PC-3 (cell line): ENCODE measurements around the gene ADAD1. TPM values are rescaled to one million over a fixed set of nuclear protein-coding genes. Genes with fewer than 3 reads are reported as not detected.

Experiments used
- ATAC-seq: fragments of 200-7000 bp; cut with Tn5 transposase; 2 replicates; pipeline ENCODE4 v1.9.1; 2020; ENCODE audit warnings: mild to moderate bottlenecking, moderate library complexity
- BruUV-seq: library from RNA; stranded (reverse); fragments of 400-500 nt; replicated peaks from 2 replicates; lab custom pipeline; 2021; lab: Mats Ljungman, UMichigan
- CTCF ChIA-PET: fragments of 300-600 bp; sonication (Branson Sonifier 250); formaldehyde crosslinking; loops from one replicate; lab custom pipeline; 2022; ENCODE audit warnings: antibody characterized with exemption; lab: Charles Lee
- POLR2A ChIA-PET: fragments of 300-600 bp; sonication (Branson Sonifier 250); formaldehyde crosslinking; loops from one replicate; lab custom pipeline; 2022; ENCODE audit warnings: antibody characterized with exemption; ENCODE audit not compliant: unreplicated experiment; lab: Charles Lee
- DNase-seq: peaks from one replicate; pipeline ENCODE4 v3.0.0-alpha.2; 2015
- H2AFZ ChIP-seq: fragments of 300-600 bp; sonication (generic); 2 replicates; pipeline ENCODE4 v1.6.0; 2016; ENCODE audit warnings: antibody characterized with exemption, low read length
- H3F3A ChIP-seq: fragments of 300-600 bp; sonication (generic); one replicate; pipeline ENCODE4 v1.6.0; 2017; ENCODE audit warnings: antibody characterized with exemption, low read length, control low read depth, mild to moderate bottlenecking; ENCODE audit not compliant: unreplicated experiment
- H3K27ac ChIP-seq: fragments of 300-600 bp; sonication (generic); 2 replicates; pipeline ENCODE4 v1.5.1; 2016; ENCODE audit warnings: mild to moderate bottlenecking, low read length
- H3K27me3 ChIP-seq: fragments of 300-600 bp; sonication (generic); 2 replicates; pipeline ENCODE4 v1.6.1; 2016; ENCODE audit warnings: low read length, mixed read lengths
- H3K36me3 ChIP-seq: fragments of 300-600 bp; sonication (generic); 2 replicates; pipeline ENCODE4 v1.6.1; 2016; ENCODE audit warnings: low read depth, mixed run types, low read length, mixed read lengths
- H3K4me1 ChIP-seq: fragments of 300-600 bp; sonication (generic); 2 replicates; pipeline ENCODE4 v1.5.1; 2016; ENCODE audit warnings: low read length; ENCODE audit not compliant: insufficient read depth
- H3K4me2 ChIP-seq: fragments of 300-600 bp; sonication (generic); 2 replicates; pipeline ENCODE4 v1.6.0; 2016; ENCODE audit warnings: low read length
- H3K4me3 ChIP-seq: fragments of 300-600 bp; sonication (generic); 2 replicates; pipeline ENCODE4 v1.5.1; 2016; ENCODE audit warnings: mild to moderate bottlenecking, low read length, mixed read lengths
- H3K79me2 ChIP-seq: fragments of 300-600 bp; sonication (generic); 2 replicates; pipeline ENCODE4 v1.6.1; 2017; ENCODE audit warnings: low read length, mixed read lengths
- H3K9ac ChIP-seq: fragments of 300-600 bp; sonication (generic); 2 replicates; pipeline ENCODE4 v1.6.0; 2016; ENCODE audit warnings: mild to moderate bottlenecking, low read length
- H3K9me2 ChIP-seq: fragments of 300-600 bp; sonication (generic); replicated peaks from 2 replicates; pipeline ENCODE4 v1.6.1; 2016; ENCODE audit warnings: mixed run types, low read length, mixed read lengths
- H3K9me3 ChIP-seq: fragments of 300-600 bp; sonication (generic); 2 replicates; pipeline ENCODE4 v1.6.1; 2016; ENCODE audit warnings: low read length, mixed read lengths
- H4K20me1 ChIP-seq: fragments of 300-600 bp; sonication (generic); 2 replicates; pipeline ENCODE4 v1.6.1; 2016; ENCODE audit warnings: low read length, mixed read lengths
- EZH2 ChIP-seq: fragments of 300-600 bp; sonication (generic); IDR thresholded peaks from one replicate; pipeline ENCODE4 v1.6.1; 2017; ENCODE audit warnings: antibody characterized with exemption, mild to moderate bottlenecking, low read length; ENCODE audit not compliant: unreplicated experiment
- EZH2phosphoT487 ChIP-seq: fragments of 300-600 bp; sonication (generic); IDR thresholded peaks from 2 replicates; pipeline ENCODE4 v1.6.1; 2018; ENCODE audit warnings: mild to moderate bottlenecking, antibody characterized with exemption, low read length, borderline replicate concordance
- intact Hi-C: fragments of 100-400 bp; cut with micrococcal nuclease; formaldehyde crosslinking; loops from 2 replicates; pipeline ENCODE4 v1.9.0; 2023
- total RNA-seq: library from RNA; depleted of rRNA; stranded (reverse); fragments of >200 nt; gene quantifications from 2 replicates; pipeline ENCODE4 v1.2.3, GENCODE V29; 2014
- TF ChIP-seq, protein P1 (sequence below): fragments of 300-600 bp; sonication (generic); conservative IDR thresholded peaks from 2 replicates; pipeline ENCODE4 v1.5.1; 2017; ENCODE audit warnings: antibody characterized with exemption, low read depth, mild to moderate bottlenecking, low read length

The ADAD1 gene
- total RNA-seq, 1 experiment from 2014 or later, result not detected

DNA sequence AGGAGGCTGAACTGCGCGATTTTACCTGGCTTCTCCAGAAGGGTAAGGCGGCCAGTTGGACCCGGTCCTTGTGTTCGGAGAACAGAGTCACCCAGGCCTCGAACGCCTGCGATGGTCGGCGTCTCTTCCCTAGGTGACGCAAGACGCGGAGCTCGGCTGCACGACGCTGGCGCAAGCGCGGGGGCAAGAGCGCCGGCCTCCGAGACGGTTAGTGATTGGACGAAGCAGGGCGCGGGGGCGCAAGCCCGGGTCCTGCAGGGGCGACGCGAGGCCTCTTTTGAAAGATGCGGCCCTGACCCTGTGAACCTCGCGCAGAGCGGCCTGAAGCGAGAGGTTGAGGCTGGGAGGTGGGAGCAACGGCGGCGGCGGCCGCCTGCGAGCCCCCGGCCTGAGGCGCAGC lies 428 bp downstream of the ADAD1 start:
- Histone ChIP-seq H3K4me2 (no peak overlapping the region), H3F3A (no peaks in the 10 kb centered on the region), H3K36me3 (no peaks in the 10 kb centered on the region), H3K9me3 (no peaks in the 10 kb centered on the region), H3K27ac (no peak overlapping the region), H2AFZ (no peak overlapping the region), H3K4me1 (0 out of 2 replicates have a peak, but pooled peaks cover 4% of the 10 kb centered on the region), H3K9me2 (no peaks in the 10 kb centered on the region), H4K20me1 (no peaks in the 10 kb centered on the region), H3K9ac (no peak overlapping the region), H3K27me3 (no peaks in the 10 kb centered on the region), H3K4me3 (no peak overlapping the region), H3K79me2 (no peaks in the 10 kb centered on the region)
- CTCF ChIA-PET, result no interaction called here
- TF ChIP-seq, protein P1, sequence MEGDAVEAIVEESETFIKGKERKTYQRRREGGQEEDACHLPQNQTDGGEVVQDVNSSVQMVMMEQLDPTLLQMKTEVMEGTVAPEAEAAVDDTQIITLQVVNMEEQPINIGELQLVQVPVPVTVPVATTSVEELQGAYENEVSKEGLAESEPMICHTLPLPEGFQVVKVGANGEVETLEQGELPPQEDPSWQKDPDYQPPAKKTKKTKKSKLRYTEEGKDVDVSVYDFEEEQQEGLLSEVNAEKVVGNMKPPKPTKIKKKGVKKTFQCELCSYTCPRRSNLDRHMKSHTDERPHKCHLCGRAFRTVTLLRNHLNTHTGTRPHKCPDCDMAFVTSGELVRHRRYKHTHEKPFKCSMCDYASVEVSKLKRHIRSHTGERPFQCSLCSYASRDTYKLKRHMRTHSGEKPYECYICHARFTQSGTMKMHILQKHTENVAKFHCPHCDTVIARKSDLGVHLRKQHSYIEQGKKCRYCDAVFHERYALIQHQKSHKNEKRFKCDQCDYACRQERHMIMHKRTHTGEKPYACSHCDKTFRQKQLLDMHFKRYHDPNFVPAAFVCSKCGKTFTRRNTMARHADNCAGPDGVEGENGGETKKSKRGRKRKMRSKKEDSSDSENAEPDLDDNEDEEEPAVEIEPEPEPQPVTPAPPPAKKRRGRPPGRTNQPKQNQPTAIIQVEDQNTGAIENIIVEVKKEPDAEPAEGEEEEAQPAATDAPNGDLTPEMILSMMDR, result no peak
- TF ChIP-seq EZH2phosphoT487 (no peak), EZH2 (no peak)
- intact Hi-C loops, result no loop called here
- DNase-seq, result no peak
- POLR2A ChIA-PET, result no interaction called here
- no peak for ATAC-seq
- BruUV-seq, result no TSS peak

DNA sequence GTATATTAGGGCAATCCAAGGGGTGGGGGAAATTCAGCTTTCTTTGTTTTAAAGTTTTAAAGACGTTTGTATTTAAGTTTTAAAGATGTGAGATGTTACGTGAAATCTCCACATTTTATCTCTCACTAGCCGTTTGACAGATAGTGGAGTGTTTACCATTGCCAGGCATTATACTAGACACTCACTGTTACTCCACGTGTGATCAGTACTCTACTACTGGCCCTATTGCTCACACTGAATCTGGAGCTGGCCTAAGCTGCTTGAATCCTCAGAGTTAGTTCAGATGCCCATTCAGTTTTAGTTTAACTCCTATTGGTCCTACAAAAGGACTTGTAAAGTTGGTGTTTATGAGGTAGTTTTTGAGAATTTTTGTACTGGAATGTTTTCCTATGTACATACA lies 4.5 kb downstream of the ADAD1 start:
- no peak for ATAC-seq
- H3K27ac ChIP-seq, result no peak overlapping the region
- no peak for DNase-seq
- H3K79me2 ChIP-seq, result no peaks in the 10 kb centered on the region
- intact Hi-C loops, result no loop called here
- no peak overlapping the region for H3K9ac ChIP-seq
- no TSS peak for BruUV-seq
- H3K9me2 ChIP-seq, result no peaks in the 10 kb centered on the region
- no peaks in the 10 kb centered on the region for H3K9me3 ChIP-seq
- no peaks in the 10 kb centered on the region for H4K20me1 ChIP-seq
- no peaks in the 10 kb centered on the region for H3K36me3 ChIP-seq
- ChIA-PET CTCF (no interaction called here), POLR2A (no interaction called here)
- TF ChIP-seq EZH2phosphoT487 (no peak), EZH2 (no peak)
- TF ChIP-seq, protein P1, result no peak
- H3F3A ChIP-seq, result no peaks in the 10 kb centered on the region
- H2AFZ ChIP-seq, result no peak overlapping the region
- no peak overlapping the region for H3K4me2 ChIP-seq
- H3K4me3 ChIP-seq, result no peak overlapping the region
- H3K4me1 ChIP-seq, result 0 out of 2 replicates have a peak, but pooled peaks cover 4% of the 10 kb centered on the region
- H3K27me3 ChIP-seq, result no peaks in the 10 kb centered on the region

DNA sequence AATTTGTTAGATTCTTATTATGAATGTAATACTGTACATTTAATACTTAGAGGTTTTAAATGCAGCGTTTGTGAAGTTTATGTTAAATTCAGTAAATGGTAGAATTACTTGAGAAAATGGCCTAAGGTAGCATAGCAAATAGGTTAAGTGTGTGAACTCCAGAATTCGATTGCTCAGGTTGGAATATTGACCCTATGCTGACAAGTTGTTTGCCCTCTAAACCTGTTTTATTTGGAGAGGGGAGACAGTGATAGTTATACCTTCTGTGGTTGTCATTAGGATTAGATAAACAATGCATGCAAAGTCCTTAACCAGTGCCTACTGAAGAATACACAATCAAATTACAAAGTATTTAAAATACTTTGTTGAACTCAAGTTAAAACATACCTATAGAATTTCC lies 5.4 kb downstream of the ADAD1 start:
- intact Hi-C loops, result no loop called here
- no TSS peak for BruUV-seq
- CTCF ChIA-PET, result interaction anchor here (0.6 kb wide), 1 partner anchor 154 kb away, joined by 3 read pairs; no protein-coding TSS in a partner anchor
- 0 out of 2 replicates have a peak, but pooled peaks cover 4% of the 10 kb centered on the region for H3K4me1 ChIP-seq
- H3K27me3 ChIP-seq, result no peaks in the 10 kb centered on the region
- H3K9ac ChIP-seq, result no peak overlapping the region
- TF ChIP-seq EZH2phosphoT487, result no peak
- TF ChIP-seq EZH2, result no peak
- TF ChIP-seq, protein P1, result no peak
- no peaks in the 10 kb centered on the region for H3F3A ChIP-seq
- ATAC-seq (no peak), DNase-seq (no peak)
- no peak overlapping the region for H3K4me2 ChIP-seq
- POLR2A ChIA-PET, result interaction anchor here (0.8 kb wide), 1 partner anchor 98 kb away, joined by 8 read pairs; no protein-coding TSS in a partner anchor
- no peaks in the 10 kb centered on the region for H3K36me3 ChIP-seq
- H4K20me1 ChIP-seq, result no peaks in the 10 kb centered on the region
- no peak overlapping the region for H2AFZ ChIP-seq
- H3K9me2 ChIP-seq, result no peaks in the 10 kb centered on the region
- H3K79me2 ChIP-seq, result no peaks in the 10 kb centered on the region
- H3K4me3 ChIP-seq, result no peak overlapping the region
- no peaks in the 10 kb centered on the region for H3K9me3 ChIP-seq
- H3K27ac ChIP-seq, result no peak overlapping the region
